Osteocyte (in vitro differentiated cells): Measurements from ENCODE around the gene PEF1. TPM values are rescaled to one million over a fixed set of nuclear protein-coding genes. Genes with fewer than 3 reads are reported as not detected.
A peak's percentile ranks its signal among the peaks of the same experiment; 100 is the strongest.
"Not testable (repeated sequence)": the region's sequence is repeated elsewhere in the genome, so short reads cannot be mapped to it uniquely, and the experiment has no call there.

ENCODE experiments used
- DNase-seq: peaks from one replicate; pipeline ENCODE4 v3.0.0; 2021; ENCODE audit warnings: mixed read lengths; ENCODE audit not compliant: unreplicated experiment; ENCODE audit errors: extremely low spot score
- H3K27ac Mint-ChIP-seq: one replicate; pipeline ENCODE4 v1.8.0; 2021; ENCODE audit warnings: mild to moderate bottlenecking, mixed read lengths; ENCODE audit not compliant: unreplicated experiment
- H3K27me3 Mint-ChIP-seq: one replicate; pipeline ENCODE4 v1.8.0; 2021; ENCODE audit warnings: mixed read lengths; ENCODE audit not compliant: unreplicated experiment
- H3K36me3 Mint-ChIP-seq: one replicate; pipeline ENCODE4 v1.8.0; 2021; ENCODE audit warnings: mixed read lengths; ENCODE audit not compliant: unreplicated experiment
- H3K4me1 Mint-ChIP-seq: one replicate; pipeline ENCODE4 v1.8.0; 2021; ENCODE audit warnings: mixed read lengths; ENCODE audit not compliant: unreplicated experiment
- H3K4me3 Mint-ChIP-seq: one replicate; pipeline ENCODE4 v1.8.0; 2021; ENCODE audit warnings: mild to moderate bottlenecking, moderate library complexity, mixed read lengths; ENCODE audit not compliant: unreplicated experiment
- H3K9me3 Mint-ChIP-seq: one replicate; pipeline ENCODE4 v1.8.0; 2021; ENCODE audit warnings: mixed read lengths; ENCODE audit not compliant: unreplicated experiment
- CTCF ChIP-seq: fragments of 200-600 bp; sonication (generic); IDR thresholded peaks from 2 replicates; pipeline ENCODE4 v1.5.0; 2021; ENCODE audit warnings: antibody characterized with exemption, mild to moderate bottlenecking, moderate library complexity
- total RNA-seq: library from RNA; stranded (reverse); gene quantifications from 2 replicates; pipeline ENCODE4 v1.2.1, GENCODE V29; 2021

Gene PEF1
- total RNA-seq, 1 donor from 2014 or later: 57.0 TPM

GRCh38 chr1:31591425-31592093 lies 53.1 kb downstream of the PEF1 start:
- H3K4me3 Mint-ChIP-seq: no peak overlapping the region
- peaks cover 11% of the 10 kb centered on the region for H3K27me3 Mint-ChIP-seq
- no peak for TF ChIP-seq CTCF
- H3K4me1 Mint-ChIP-seq: peaks cover 21% of the 10 kb centered on the region
- H3K27ac Mint-ChIP-seq: peak overlapping the region; percentile 40
- H3K9me3 Mint-ChIP-seq: no peaks in the 10 kb centered on the region
- DNase-seq: no peak
- no peaks in the 10 kb centered on the region for H3K36me3 Mint-ChIP-seq

DNA sequence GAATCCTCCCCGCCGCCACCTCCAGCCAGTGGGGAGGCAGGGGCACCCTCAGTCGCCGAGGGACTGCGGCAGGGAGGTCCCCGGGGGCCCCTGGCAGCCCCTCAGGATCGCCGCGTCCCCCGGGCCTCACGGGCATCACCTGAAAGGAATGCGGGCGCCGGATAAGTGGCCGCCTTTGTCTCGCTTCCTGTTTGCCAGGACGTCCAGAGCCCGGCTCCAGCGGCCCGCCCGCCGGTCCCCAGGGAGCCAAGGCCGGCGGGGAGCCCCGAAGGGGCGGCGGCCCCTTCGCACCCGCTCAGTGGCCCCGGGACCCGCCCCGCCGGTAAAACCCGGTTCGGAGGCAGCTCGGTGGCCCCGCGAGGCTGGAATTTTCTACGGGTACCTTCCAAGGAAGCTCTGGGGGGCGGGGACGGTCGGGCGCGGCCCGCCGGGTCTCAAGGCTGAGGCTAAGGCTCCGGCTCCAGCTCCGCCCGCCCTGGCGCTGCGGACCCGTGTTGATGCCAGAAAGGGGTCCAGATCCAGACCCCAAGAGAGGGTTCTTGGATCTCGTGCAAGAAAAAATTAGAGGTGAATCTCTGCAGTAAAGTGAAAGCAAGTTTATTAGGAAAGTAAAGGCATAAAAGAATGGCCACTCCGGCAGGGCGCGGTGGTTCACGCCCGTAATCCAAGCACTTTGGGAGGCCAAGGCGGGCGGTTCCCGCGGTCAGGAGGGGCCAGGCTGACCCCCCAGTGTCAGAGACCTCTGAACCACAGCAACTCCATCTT lies 55.7 kb downstream of the PEF1 start:
- TF ChIP-seq CTCF: no peak
- Mint-ChIP-seq H3K4me3 (no peak overlapping the region), H3K4me1 (peaks cover 28% of the 10 kb centered on the region), H3K27ac (peak overlapping the region; percentile 34), H3K9me3 (no peaks in the 10 kb centered on the region), H3K27me3 (no peaks in the 10 kb centered on the region), H3K36me3 (no peaks in the 10 kb centered on the region)
- peak; percentile 80 for DNase-seq

DNA sequence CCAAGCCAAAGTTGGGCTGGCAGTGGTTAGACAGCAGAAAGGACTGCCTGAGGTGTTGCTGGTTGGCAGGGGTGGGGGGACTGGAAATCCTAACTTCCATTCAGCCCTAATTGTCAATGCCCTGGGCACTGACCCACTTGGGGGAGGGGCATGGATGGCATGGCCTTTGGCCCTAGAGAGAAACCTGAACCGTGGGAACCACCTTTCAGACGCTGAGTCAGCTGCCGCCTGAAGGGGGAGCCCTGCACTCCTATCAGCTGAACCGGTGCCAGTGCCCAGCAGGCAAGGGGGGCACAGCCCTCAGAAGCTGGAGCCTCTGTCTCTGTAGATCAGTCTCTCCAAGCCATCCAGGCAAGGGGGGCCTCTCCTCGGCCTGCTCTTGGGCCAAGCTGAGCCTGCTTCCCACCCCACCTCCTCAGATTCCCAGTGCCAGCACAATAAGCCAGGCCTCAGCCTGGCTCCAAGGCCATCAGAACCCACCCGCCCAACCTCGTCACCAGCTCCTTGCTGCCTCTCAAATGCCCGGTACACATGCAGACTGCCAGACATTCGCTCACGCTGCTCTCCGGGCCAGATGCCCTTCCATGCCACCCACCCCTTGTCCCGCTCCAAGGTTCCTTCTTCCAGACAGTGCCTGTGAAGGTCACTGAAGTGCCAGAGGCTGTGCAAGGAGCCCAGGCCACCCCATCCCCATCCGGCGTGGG lies 56.8 kb downstream of the PEF1 start:
- Mint-ChIP-seq H3K4me1 (peaks cover 39% of the 10 kb centered on the region), H3K27me3 (no peaks in the 10 kb centered on the region), H3K9me3 (no peaks in the 10 kb centered on the region), H3K36me3 (no peaks in the 10 kb centered on the region), H3K27ac (no peak overlapping the region), H3K4me3 (no peak overlapping the region)
- peak; percentile 84 for DNase-seq
- peak; percentile 68 for TF ChIP-seq CTCF

GRCh38 chr1:31587328-31587699 lies 57.4 kb downstream of the PEF1 start:
- H3K9me3 Mint-ChIP-seq, H3K4me3 Mint-ChIP-seq, H3K36me3 Mint-ChIP-seq, H3K27ac Mint-ChIP-seq, H3K27me3 Mint-ChIP-seq: not testable (repeated sequence)
- peaks cover 45% of the 10 kb centered on the region for H3K4me1 Mint-ChIP-seq
- peak; percentile 49 for DNase-seq

GRCh38 chr1:31586376-31587327 lies 58.0 kb downstream of the PEF1 start:
- H3K27ac Mint-ChIP-seq: no peak overlapping the region
- no peak for TF ChIP-seq CTCF
- peaks cover 41% of the 10 kb centered on the region for H3K4me1 Mint-ChIP-seq
- H3K4me3 Mint-ChIP-seq: no peak overlapping the region
- no peaks in the 10 kb centered on the region for H3K27me3 Mint-ChIP-seq
- no peaks in the 10 kb centered on the region for H3K9me3 Mint-ChIP-seq
- DNase-seq: peak; percentile 80
- H3K36me3 Mint-ChIP-seq: no peaks in the 10 kb centered on the region
